Left ventricle myocardium inferior (tissue), 1 donor: Measurements from ENCODE around the gene INPP4B. TPM values are rescaled to one million over a fixed set of nuclear protein-coding genes. Genes with fewer than 3 reads are reported as not detected.

Experiments
- DNase-seq: peaks from one replicate; pipeline ENCODE4 v3.0.0-alpha.2; 2020
- H3K27ac ChIP-seq: fragments of 200-600 bp; replicated peaks from 2 replicates; pipeline ENCODE4 v1.8.0; 2021
- H3K27me3 ChIP-seq: fragments of 200-600 bp; 2 replicates; pipeline ENCODE4 v1.8.0; 2021; ENCODE audit warnings: low read depth
- H3K36me3 ChIP-seq: fragments of 200-600 bp; 2 replicates; pipeline ENCODE4 v1.8.0; 2021
- H3K4me1 ChIP-seq: fragments of 200-600 bp; 2 replicates; pipeline ENCODE4 v1.8.0; 2021
- H3K4me3 ChIP-seq: fragments of 200-600 bp; 2 replicates; pipeline ENCODE4 v1.8.0; 2021; ENCODE audit warnings: mild to moderate bottlenecking, moderate library complexity
- H3K9me3 ChIP-seq: fragments of 200-600 bp; replicated peaks from 2 replicates; pipeline ENCODE4 v1.8.0; 2021
- CTCF ChIP-seq: fragments of 200-600 bp; IDR thresholded peaks from 2 replicates; pipeline ENCODE4 v1.8.0; 2021; ENCODE audit warnings: antibody characterized with exemption, mild to moderate bottlenecking, borderline replicate concordance
- intact Hi-C: fragments of 100-400 bp; cut with micrococcal nuclease; formaldehyde crosslinking; loops from one replicate; pipeline ENCODE4 v1.11.0; 2022
- total RNA-seq: library from RNA; stranded (reverse); fragmentation: NEBNext Ultra II Directional; extraction: Animal tissue kit (Norgen Biotek cat#: 25700); gene quantifications from one replicate; pipeline ENCODE4 v1.2.1, GENCODE V29; 2021
- donor health status: DM: no; HTN: yes; CAD: no; lungs with severe emphysema.

The INPP4B gene
- total RNA-seq, 1 donor from 2014 or later = 61.1 TPM

DNA sequence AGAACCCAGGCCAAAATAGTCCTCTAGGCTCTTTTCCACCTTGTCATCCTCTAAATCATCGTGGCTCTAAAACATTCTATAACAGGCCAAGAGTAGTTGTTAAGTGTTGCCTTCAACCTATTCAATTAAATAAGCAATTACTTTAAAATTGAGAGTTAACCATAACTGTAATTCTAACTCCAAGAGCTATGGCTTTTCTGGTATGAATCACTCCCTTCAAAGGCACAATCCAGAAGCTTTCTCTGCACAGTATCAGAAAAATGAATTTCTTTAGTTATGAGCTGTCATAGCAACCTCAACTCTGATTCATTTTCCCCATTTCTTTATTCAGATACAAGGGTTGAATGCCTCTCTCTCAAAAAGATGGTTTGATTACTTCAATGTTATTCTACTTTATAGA, 21.7 kb downstream of the INPP4B start:
- intact Hi-C loops = no loop called here
- Histone ChIP-seq H3K27me3 (no peaks in the 10 kb centered on the region), H3K27ac (no peak overlapping the region), H3K36me3 (no peaks in the 10 kb centered on the region), H3K9me3 (peaks cover 5% of the 10 kb centered on the region), H3K4me1 (peaks cover 16% of the 10 kb centered on the region), H3K4me3 (no peak overlapping the region)
- TF ChIP-seq CTCF = no peak
- DNase-seq = no peak

DNA sequence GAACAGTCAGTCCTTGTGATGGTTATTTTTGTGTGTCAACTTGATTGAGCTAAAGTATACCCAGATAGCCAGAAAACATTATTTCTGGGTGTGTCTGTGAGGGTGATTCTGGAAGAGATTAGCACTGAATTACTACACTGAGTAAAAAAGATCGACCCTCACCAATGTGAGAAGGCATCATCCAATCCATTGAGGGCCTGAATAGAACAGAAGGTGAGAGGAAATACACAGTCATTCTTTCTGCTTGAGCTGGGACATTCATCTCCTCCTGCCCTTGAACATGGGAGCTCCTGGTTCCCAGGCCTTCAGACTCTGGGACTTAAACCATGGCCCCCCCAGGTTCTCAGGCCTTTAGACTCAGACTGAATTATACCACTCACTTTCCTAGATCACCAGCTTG, 22.3 kb downstream of the INPP4B start:
- no peak overlapping the region for H3K27ac ChIP-seq
- no peak for DNase-seq
- H3K9me3 ChIP-seq = peaks cover 5% of the 10 kb centered on the region
- H3K4me3 ChIP-seq = no peak overlapping the region
- TF ChIP-seq CTCF = no peak
- H3K36me3 ChIP-seq = no peaks in the 10 kb centered on the region
- H3K4me1 ChIP-seq = peaks cover 16% of the 10 kb centered on the region
- intact Hi-C loops = no loop called here
- H3K27me3 ChIP-seq = no peaks in the 10 kb centered on the region

GRCh38 chr4:142818476-142818875, 27.6 kb downstream of the INPP4B start:
- DNase-seq = no peak
- H3K36me3 ChIP-seq = no peaks in the 10 kb centered on the region
- no peak overlapping the region for H3K4me3 ChIP-seq
- H3K4me1 ChIP-seq = peaks cover 25% of the 10 kb centered on the region
- TF ChIP-seq CTCF = no peak
- H3K27ac ChIP-seq = no peak overlapping the region
- H3K9me3 ChIP-seq = peaks cover 5% of the 10 kb centered on the region
- intact Hi-C loops = no loop called here
- no peaks in the 10 kb centered on the region for H3K27me3 ChIP-seq

DNA sequence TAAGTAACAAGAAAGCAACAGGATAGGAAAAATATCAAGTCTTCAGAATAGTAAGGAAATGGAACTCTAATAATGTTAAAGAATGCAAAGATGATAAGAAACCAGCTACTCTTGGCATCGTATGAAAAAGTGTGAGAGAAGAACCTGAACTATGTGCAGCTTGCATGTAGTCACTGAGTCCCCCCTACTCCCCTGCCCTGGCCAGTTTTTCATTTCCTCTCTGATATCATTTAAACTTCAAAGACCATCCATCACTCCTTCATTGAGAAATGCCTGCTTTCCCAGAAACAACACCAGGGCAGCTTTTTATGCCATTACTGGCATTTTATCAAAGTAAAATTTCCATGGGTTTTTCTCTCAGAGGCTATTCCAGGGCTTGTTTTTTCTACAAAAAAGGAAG, 28.1 kb downstream of the INPP4B start:
- peak overlapping the region; percentile 57 for H3K27ac ChIP-seq
- H3K27me3 ChIP-seq = no peaks in the 10 kb centered on the region
- peaks cover 5% of the 10 kb centered on the region for H3K9me3 ChIP-seq
- no peaks in the 10 kb centered on the region for H3K36me3 ChIP-seq
- DNase-seq = no peak
- H3K4me1 ChIP-seq = peaks cover 25% of the 10 kb centered on the region
- H3K4me3 ChIP-seq = no peak overlapping the region
- intact Hi-C loops = no loop called here
- no peak for TF ChIP-seq CTCF

GRCh38 chr4:142817442-142817841, 28.7 kb downstream of the INPP4B start:
- peak overlapping the region; percentile 57 for H3K27ac ChIP-seq
- TF ChIP-seq CTCF = no peak
- DNase-seq = no peak
- intact Hi-C loops = no loop called here
- peaks cover 5% of the 10 kb centered on the region for H3K9me3 ChIP-seq
- peaks cover 25% of the 10 kb centered on the region for H3K4me1 ChIP-seq
- no peaks in the 10 kb centered on the region for H3K36me3 ChIP-seq
- H3K27me3 ChIP-seq = no peaks in the 10 kb centered on the region
- no peak overlapping the region for H3K4me3 ChIP-seq

DNA sequence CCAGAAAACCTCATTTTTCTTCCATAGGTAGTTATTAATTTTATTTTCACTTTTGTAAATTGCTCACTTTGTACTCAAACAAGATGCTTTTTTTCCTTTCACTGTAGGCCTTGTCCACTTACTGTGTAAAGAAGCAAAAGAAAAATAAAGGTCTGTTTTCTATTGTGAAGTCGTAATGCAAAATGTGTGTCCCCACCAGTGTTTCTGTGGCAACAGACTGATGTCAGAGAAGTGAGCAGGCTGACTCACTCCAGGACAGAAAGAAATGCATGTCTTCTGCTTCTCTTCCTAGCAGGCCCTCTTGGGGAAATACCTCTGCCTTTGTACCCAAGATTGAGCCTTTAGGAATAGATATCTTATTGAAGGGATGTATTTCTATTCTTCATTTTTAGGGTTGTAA, 30.3 kb downstream of the INPP4B start:
- TF ChIP-seq CTCF = no peak
- H3K9me3 ChIP-seq = peaks cover 5% of the 10 kb centered on the region
- no peak for DNase-seq
- intact Hi-C loops = no loop called here
- H3K27me3 ChIP-seq = no peaks in the 10 kb centered on the region
- no peak overlapping the region for H3K27ac ChIP-seq
- peaks cover 29% of the 10 kb centered on the region for H3K4me1 ChIP-seq
- H3K4me3 ChIP-seq = no peak overlapping the region
- H3K36me3 ChIP-seq = no peaks in the 10 kb centered on the region
